Mucosa of rectum (tissue), 2 donors: ENCODE results near the gene KCNB1.

ENCODE experiments used
- H3K27ac ChIP-seq, 2 donors: one replicate each; pipeline ENCODE4 v1.7.0; 2013; ENCODE audit warnings: inconsistent platforms in 2 of 2, low read depth in 2 of 2, low read length in 2 of 2
- H3K27me3 ChIP-seq, 2 donors: one replicate each; pipeline ENCODE4 v1.7.0; 2013; ENCODE audit warnings: low read length in 2 of 2; ENCODE audit not compliant: control insufficient read depth in 2 of 2, insufficient read depth in 2 of 2
- H3K36me3 ChIP-seq, 2 donors: one replicate each; pipeline ENCODE4 v1.7.0; 2013; ENCODE audit warnings: low read length in 2 of 2; ENCODE audit not compliant: control insufficient read depth in 2 of 2, insufficient read depth in 2 of 2
- H3K4me1 ChIP-seq, 2 donors: one replicate each; pipeline ENCODE4 v1.7.0; 2013; ENCODE audit warnings: low read length in 2 of 2, mild to moderate bottlenecking in 1 of 2; ENCODE audit not compliant: control insufficient read depth in 2 of 2, insufficient read depth in 2 of 2
- H3K4me3 ChIP-seq, 2 donors: one replicate each; pipeline ENCODE4 v1.7.0; 2013; ENCODE audit warnings: low read length in 2 of 2
- H3K9ac ChIP-seq, 2 donors: one replicate each; pipeline ENCODE4 v1.7.0; 2013; ENCODE audit warnings: low read length in 2 of 2, low read depth in 1 of 2, mild to moderate bottlenecking in 1 of 2
- H3K9me3 ChIP-seq, 2 donors: one replicate each; pipeline ENCODE4 v1.7.0; 2013; ENCODE audit warnings: low read length in 2 of 2; ENCODE audit not compliant: control insufficient read depth in 2 of 2
- donor health status: healthy.
- donor health status: Normal muscosa, but diverticular disease.

KCNB1 gene

GRCh38 chr20:49375170-49375569 is 107.3 kb downstream of the KCNB1 start:
- H3K4me1 ChIP-seq, result no peaks in the 10 kb centered on the region
- H3K36me3 ChIP-seq, result no peaks in the 10 kb centered on the region
- peaks cover 0 to 4% of the 10 kb centered on the region in 2 donors for H3K27me3 ChIP-seq
- no peaks in the 10 kb centered on the region for H3K9me3 ChIP-seq
- H3K27ac ChIP-seq, result no peak overlapping the region
- H3K4me3 ChIP-seq, result no peak overlapping the region
- no peak overlapping the region for H3K9ac ChIP-seq

GRCh38 chr20:49372095-49372734 is 110.3 kb downstream of the KCNB1 start:
- H3K4me1 ChIP-seq, result no peaks in the 10 kb centered on the region
- H3K4me3 ChIP-seq, result no peak overlapping the region
- no peak overlapping the region for H3K9ac ChIP-seq
- H3K9me3 ChIP-seq, result no peaks in the 10 kb centered on the region
- H3K27ac ChIP-seq, result no peak overlapping the region
- H3K36me3 ChIP-seq, result no peaks in the 10 kb centered on the region
- peaks cover 0 to 4% of the 10 kb centered on the region in 2 donors for H3K27me3 ChIP-seq

DNA sequence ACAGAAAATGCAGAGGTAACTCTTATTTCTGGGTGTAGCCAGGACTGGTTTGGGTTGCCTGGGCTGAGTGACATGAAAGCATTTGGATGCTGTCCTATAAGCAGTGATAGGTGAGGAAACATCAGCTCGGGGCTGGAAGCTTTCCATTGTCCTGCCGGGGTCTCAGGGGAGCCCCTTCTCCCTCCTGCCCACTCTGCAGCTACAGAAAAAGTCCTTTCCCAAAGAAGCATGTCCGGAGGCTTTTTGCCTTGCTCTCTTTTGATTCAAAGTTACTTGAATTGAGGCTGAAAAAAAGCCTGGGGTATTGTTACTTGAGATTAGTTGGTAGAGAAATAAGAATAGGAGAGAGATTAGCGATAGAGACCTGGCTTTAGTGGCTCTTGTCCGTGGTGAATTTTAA is 113.9 kb downstream of the KCNB1 start:
- Histone ChIP-seq H3K27ac (no peak overlapping the region), H3K9ac (no peak overlapping the region), H3K4me1 (no peaks in the 10 kb centered on the region), H3K4me3 (no peak overlapping the region), H3K36me3 (no peaks in the 10 kb centered on the region), H3K27me3 (peaks cover 0 to 4% of the 10 kb centered on the region in 2 donors), H3K9me3 (no peaks in the 10 kb centered on the region)

GRCh38 chr20:49367113-49367512 is 115.4 kb downstream of the KCNB1 start:
- H3K27ac ChIP-seq, result no peak overlapping the region
- peaks cover 0 to 4% of the 10 kb centered on the region in 2 donors for H3K27me3 ChIP-seq
- no peaks in the 10 kb centered on the region for H3K36me3 ChIP-seq
- no peak overlapping the region for H3K4me3 ChIP-seq
- H3K9ac ChIP-seq, result no peak overlapping the region
- H3K4me1 ChIP-seq, result no peaks in the 10 kb centered on the region
- no peaks in the 10 kb centered on the region for H3K9me3 ChIP-seq

GRCh38 chr20:49366687-49367086 is 115.8 kb downstream of the KCNB1 start:
- Histone ChIP-seq H3K27ac (no peak overlapping the region), H3K36me3 (no peaks in the 10 kb centered on the region), H3K27me3 (peaks cover 0 to 4% of the 10 kb centered on the region in 2 donors), H3K4me3 (no peak overlapping the region), H3K4me1 (no peaks in the 10 kb centered on the region), H3K9me3 (no peaks in the 10 kb centered on the region), H3K9ac (no peak overlapping the region)

DNA sequence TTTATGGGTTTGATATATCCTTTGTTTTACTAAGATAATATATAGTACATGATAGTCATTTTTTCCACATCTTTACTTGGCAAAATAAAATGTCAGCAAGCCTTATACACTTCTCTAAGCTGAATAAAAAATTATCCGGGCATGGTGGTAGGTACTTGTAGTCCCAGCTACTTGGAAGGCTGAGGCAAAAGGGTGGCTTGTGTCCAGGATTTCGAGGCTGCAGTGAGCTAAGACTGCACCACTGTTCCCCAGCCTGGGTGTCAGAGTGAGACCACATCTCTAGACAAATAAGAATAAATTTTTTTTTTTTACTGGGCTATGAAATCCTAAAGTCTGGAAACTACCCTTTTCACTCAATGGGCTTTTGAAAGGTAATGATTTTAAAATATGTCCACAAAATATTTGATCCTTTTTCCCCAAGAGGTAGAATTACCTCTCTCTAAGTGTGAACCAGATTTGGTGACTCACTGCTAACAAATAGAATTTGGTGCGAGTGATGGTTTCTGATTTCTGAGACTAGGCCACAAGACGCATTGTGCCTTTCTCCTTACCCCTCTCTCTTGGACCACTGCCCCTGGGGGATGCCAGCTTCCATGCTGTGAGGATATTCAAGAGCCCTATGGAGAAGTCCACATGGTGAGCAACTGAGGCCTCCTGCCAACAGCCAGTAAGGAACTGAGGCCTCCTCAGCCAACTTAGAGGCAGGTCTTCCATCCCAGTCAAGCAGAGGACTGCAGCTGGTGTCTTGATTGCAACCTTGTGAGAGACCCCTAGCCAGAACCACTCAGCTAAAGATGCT is 120.4 kb downstream of the KCNB1 start:
- no peak overlapping the region for H3K4me3 ChIP-seq
- H3K9ac ChIP-seq, result no peak overlapping the region
- no peaks in the 10 kb centered on the region for H3K9me3 ChIP-seq
- no peaks in the 10 kb centered on the region for H3K4me1 ChIP-seq
- no peaks in the 10 kb centered on the region for H3K27me3 ChIP-seq
- H3K36me3 ChIP-seq, result no peaks in the 10 kb centered on the region
- no peak overlapping the region for H3K27ac ChIP-seq

GRCh38 chr20:49360242-49360968 is 122.1 kb downstream of the KCNB1 start:
- H3K27me3 ChIP-seq, result no peaks in the 10 kb centered on the region
- H3K9ac ChIP-seq, result no peak overlapping the region
- no peaks in the 10 kb centered on the region for H3K36me3 ChIP-seq
- no peak overlapping the region for H3K27ac ChIP-seq
- H3K4me1 ChIP-seq, result no peaks in the 10 kb centered on the region
- H3K4me3 ChIP-seq, result no peak overlapping the region
- no peaks in the 10 kb centered on the region for H3K9me3 ChIP-seq

DNA sequence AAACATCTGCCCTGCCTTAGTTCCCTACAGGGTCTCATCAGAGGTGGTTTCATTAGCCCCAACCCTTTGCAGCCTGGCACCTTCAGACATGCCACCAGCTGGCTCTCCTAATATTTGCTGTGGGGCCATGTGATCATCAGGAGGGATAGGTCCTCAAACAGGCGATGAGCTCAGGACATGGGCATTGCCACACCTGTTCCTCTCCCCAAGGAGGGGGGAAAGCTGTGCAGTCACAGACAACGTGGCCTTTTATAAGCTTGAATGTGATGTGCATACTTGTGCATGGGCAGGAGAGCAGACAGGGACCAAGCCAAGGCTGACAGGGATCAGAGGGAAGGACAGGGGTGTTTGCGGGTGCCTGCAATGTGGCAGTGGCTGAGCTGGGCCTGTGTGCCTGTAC is 125.8 kb downstream of the KCNB1 start:
- Histone ChIP-seq H3K9me3 (no peaks in the 10 kb centered on the region), H3K36me3 (no peaks in the 10 kb centered on the region), H3K4me3 (no peak overlapping the region), H3K4me1 (no peaks in the 10 kb centered on the region), H3K9ac (no peak overlapping the region), H3K27ac (no peak overlapping the region), H3K27me3 (peaks cover 0 to 2% of the 10 kb centered on the region in 2 donors)

- H3K9me3 ChIP-seq, result no peaks in the 10 kb centered on the region
- no peaks in the 10 kb centered on the region for H3K4me1 ChIP-seq
- no peak overlapping the region for H3K9ac ChIP-seq
- no peak overlapping the region for H3K4me3 ChIP-seq
- H3K27ac ChIP-seq, result no peak overlapping the region
- no peaks in the 10 kb centered on the region for H3K36me3 ChIP-seq
- H3K27me3 ChIP-seq, result peaks cover 0 to 2% of the 10 kb centered on the region in 2 donors
Measured at GRCh38 chr20:49354673-49355072, 127.8 kb downstream of the KCNB1 start.

- Histone ChIP-seq H3K27ac (no peak overlapping the region), H3K4me3 (no peak overlapping the region), H3K36me3 (no peaks in the 10 kb centered on the region), H3K4me1 (no peaks in the 10 kb centered on the region), H3K9ac (no peak overlapping the region), H3K9me3 (no peaks in the 10 kb centered on the region), H3K27me3 (peaks cover 0 to 2% of the 10 kb centered on the region in 2 donors)
Measured at GRCh38 chr20:49353348-49353747, 129.1 kb downstream of the KCNB1 start.
